ENCODE data around the gene HYCC2.
"Not testable (repeated sequence)": the region's sequence is repeated elsewhere in the genome, so short reads cannot be mapped to it uniquely, and the experiment has no call there.

HYCC2 gene

DNA sequence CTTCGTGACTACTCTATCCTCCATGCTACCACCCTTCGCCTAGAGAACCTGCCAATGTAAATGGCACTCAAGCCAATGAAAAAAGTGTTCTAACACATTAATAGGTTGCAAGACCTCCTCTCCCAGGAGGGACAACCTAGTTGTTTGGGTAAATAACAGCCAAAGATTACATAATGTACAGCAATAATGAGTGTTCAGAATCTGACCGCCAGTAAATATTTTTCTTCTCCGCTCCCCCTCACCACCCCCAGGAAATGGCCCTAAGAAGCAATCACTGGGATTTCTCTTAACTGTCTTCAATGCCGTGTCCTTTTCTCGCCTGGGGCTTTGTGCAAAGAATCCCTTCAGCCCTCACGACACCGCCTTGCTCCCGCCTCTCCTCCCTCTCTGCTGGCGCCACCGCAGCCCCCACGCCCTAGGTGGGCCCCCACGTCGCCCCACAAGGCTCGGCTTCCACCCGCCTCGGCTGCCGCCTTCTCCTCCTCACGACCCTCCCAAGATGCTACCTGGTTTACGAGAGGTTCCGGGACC, 458 bp downstream of the HYCC2 start:
- no peak for DNase-seq

DNA sequence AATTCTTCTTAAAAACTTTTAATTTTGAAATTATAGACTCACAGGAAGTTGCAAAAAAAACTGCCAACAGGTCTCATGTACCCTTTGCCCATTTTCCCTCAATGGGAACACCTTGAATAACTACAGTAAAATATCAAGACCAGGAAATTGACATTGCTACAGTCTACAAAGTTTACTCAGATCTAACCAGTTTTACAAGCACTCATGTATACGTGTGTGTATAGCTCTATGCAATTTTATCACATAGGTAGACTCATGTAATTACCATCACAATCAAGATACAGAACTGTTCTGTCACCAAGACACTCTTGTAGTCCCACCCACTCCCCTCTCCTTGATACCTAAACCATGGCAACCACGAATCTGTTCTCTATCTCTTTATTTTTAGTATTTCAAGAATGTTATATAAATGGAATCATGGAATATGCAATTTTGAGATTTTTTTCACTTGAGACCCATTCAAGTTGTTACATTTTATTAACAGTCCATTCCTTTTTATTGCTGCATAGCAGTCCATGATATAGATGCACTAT, 6.6 kb downstream of the HYCC2 start:
- DNase-seq: no peak

DNA sequence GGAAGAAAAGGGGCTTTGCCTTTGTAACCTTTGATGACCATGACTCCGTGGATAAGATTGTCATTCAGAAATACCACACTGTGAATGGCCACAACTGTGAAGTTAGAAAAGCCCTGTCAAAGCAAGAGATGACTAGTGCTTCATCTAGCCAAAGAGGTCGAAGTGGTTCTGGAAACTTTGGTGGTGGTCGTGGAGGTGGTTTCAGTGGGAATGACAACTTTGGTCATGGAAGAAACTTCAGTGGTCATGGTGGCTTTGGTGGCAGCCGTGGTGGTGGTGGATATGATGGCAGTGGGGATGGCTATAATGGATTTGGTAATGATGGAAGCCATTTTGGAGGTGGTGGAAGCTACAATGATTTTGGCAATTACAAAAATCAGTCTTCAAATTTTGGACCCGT, 8.0 kb downstream of the HYCC2 start:
- DNase-seq: not testable (repeated sequence)

DNA sequence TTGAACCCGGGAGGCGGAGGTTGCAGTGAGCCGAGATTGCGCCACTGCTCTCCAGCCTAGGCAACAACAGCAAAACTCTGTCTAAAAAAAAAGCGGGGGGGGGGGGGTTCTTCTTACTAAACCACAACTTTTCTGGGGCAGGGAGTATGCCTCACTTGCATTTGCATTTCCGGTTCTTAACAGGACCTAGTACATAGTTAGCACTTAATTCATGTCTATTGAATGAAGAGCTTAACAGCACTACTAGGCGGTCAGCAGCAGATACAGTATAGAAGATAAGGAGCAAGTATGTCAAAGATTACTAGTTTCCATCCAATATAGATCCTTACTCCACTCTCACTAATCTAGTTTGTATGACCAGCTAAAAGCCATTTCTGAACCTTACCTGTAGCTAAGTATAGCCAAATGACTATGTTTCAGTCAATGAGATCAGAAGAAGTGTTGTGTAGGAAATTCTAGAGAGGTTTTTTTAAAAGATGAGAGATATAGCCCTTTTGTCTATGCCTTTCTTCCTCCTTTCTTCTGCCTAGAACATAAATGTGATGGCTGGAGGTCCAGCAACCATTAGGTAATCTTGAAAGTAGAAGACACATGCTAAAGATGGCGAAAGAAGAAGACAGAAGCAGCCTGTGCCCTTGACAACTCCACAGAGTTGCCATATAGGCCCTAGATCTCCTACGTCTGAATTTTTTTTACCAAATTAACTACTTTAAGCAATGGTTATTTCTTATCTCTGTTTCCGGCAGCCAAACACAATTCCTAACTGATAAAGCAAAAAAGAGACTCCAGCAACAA, 11.3 kb downstream of the HYCC2 start:
- no peak for DNase-seq

DNA sequence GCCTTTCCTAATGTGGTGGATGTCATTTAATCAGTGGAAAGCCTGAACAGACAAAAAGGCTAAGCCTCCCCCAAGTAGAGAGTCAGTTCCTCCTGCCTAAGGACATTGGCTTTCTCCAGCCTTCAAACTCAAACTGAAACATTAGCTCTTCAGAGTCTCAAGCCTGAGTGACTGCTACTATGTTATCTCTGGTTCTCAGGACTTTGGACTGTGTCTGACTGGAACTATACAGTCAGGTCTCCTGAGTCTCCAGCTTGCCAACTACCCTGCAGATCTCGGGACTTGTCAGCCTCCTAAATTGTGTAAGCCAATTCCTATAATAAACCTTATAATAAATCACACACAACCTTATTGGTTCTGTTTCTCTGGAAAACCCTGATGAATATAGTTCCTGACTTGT, 12.6 kb downstream of the HYCC2 start:
- no peak for DNase-seq

DNA sequence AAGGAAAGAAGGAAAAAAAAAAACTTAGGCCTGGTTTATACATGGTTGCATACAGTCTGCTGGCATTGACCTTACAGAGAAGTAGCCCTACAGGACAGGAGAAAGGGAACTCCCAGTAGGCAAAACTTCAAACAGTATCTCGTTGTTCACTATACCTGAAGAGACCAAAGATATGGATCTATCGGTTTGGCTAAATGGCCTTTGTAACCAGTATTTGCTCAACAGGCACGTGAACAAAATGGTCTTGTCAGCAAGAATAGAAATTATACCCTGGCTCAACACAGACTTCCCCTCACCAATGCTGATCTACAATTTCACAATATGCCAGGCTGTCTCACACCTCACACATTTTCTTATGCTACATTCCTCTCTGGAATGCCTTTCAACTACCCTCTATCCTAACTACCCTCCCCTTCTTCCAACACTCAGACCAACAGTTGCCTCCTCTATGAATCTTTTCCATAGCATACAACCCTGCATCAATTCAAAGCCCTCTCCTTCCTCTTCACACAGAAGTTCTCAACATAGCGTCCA, 13.7 kb downstream of the HYCC2 start:
- no peak for DNase-seq

GRCh38 chr2:201057087-201057521, 14.4 kb downstream of the HYCC2 start:
- no peak for DNase-seq

DNA sequence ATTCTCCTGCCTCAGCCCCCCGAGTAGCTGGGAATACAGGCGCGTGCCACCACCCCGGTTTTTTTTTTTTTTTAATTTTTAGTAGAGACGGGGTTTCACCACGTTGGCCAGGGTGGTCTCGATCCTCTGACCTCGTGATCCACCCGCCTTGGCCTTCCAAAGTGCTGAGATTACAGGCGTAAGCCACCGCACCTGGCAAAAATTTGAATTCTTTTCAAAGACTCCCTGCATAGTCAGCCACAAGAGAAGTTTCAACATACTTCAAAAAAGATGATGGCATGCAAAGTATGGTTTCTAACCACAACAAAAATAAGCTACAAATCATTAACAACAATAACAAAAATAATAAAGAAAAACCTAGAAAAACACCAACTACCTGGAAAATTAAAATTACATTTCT, 22.0 kb downstream of the HYCC2 start:
- no peak for DNase-seq

GRCh38 chr2:201046881-201047280, 24.6 kb downstream of the HYCC2 start:
- DNase-seq: no peak

GRCh38 chr2:201043050-201043449, 28.4 kb downstream of the HYCC2 start:
- not testable (repeated sequence) for DNase-seq

GRCh38 chr2:201042451-201042850, 29.0 kb downstream of the HYCC2 start:
- DNase-seq: not testable (repeated sequence)

- no peak for DNase-seq
Observed at GRCh38 chr2:201040867-201041628, 30.4 kb downstream of the HYCC2 start.

GRCh38 chr2:201038855-201039254, 32.6 kb downstream of the HYCC2 start:
- DNase-seq: no peak

GRCh38 chr2:201038361-201038760, 33.1 kb downstream of the HYCC2 start:
- DNase-seq: not testable (repeated sequence)

DNA sequence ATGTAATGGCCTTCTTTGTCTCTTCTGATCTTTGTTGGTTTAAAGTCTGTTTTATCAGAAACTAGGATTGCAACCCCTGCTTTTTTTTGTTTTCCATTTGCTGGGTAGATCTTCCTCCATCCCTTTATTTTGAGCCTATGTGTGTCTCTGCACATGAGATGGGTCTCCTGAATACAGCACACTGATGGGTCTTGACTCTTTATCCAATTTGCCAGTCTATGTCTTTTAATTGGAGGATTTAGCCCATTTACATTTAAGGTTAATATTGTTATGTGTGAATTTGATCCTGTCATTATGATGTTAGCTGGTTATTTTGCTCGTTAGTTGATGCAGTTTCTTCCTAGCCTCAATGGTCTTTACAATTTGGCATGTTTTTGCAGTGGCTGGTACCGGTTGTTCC, 37.1 kb downstream of the HYCC2 start:
- not testable (repeated sequence) for DNase-seq

GRCh38 chr2:201024518-201024917, 47.0 kb downstream of the HYCC2 start:
- no peak for DNase-seq

- DNase-seq: no peak
Observed at GRCh38 chr2:201021914-201022313, 49.6 kb downstream of the HYCC2 start.
